NCI-H1436 (cell line): ENCODE measurements around the gene CD151.
A peak's percentile ranks its signal among the peaks of the same experiment; 100 is the strongest.

Source experiments
- DNase-seq: peaks from one replicate; lab custom pipeline; 2025; lab: John Stamatoyannopoulos, UW

CD151 gene

GRCh38 chr11:815675-816432 lies 16.9 kb upstream of the CD151 start:
- DNase-seq = no peak

- no peak for DNase-seq
These were observed 16.3 kb upstream of the CD151 start for GRCh38 chr11:816433-816779.

- no peak for DNase-seq
These were observed 14.2 kb upstream of the CD151 start, which contains the start of gene PNPLA2 for GRCh38 chr11:818396-819128. Gene PNPLA2 (plus strand): TSS chr11:818914. CDS start chr11:819719, 805 bp downstream.

- peak; percentile 88 for DNase-seq
These were observed 13.4 kb upstream of the CD151 start for GRCh38 chr11:819129-819931.

- DNase-seq = peak; percentile 74
These were observed 12.7 kb upstream of the CD151 start for GRCh38 chr11:819943-820649.

- DNase-seq = no peak
These were observed 11.9 kb upstream of the CD151 start for GRCh38 chr11:820655-821511.

- no peak for DNase-seq
These were observed 11.0 kb upstream of the CD151 start for GRCh38 chr11:821512-822371.

- DNase-seq = no peak
These were observed 9.1 kb upstream of the CD151 start for GRCh38 chr11:823441-824291.

- DNase-seq = no peak
These were observed 8.4 kb upstream of the CD151 start for GRCh38 chr11:824292-824880.

GRCh38 chr11:824942-825341 lies 7.8 kb upstream of the CD151 start:
- DNase-seq = no peak

- DNase-seq = no peak
These were observed 7.2 kb upstream of the CD151 start for GRCh38 chr11:825366-826226.

- DNase-seq = no peak
These were observed 6.5 kb upstream of the CD151 start for GRCh38 chr11:826227-826621.

- DNase-seq = no peak
These were observed 6.0 kb upstream of the CD151 start for GRCh38 chr11:826836-827145.

- DNase-seq = no peak
These were observed 5.4 kb upstream of the CD151 start for GRCh38 chr11:827146-827896.

- DNase-seq = no peak
These were observed 4.9 kb upstream of the CD151 start, which contains the start of gene CRACR2B for GRCh38 chr11:827897-828192. Gene CRACR2B (plus strand): TSS chr11:827919. CDS start chr11:828608, 689 bp downstream.

GRCh38 chr11:828506-829175 lies 4.1 kb upstream of the CD151 start:
- no peak for DNase-seq
